GM18520 (cell line): Measurements from ENCODE around the gene BTBD9.

ENCODE experiments used
- ATAC-seq: cut with Tn5 transposase; IDR thresholded peaks from one replicate; pipeline ENCODE4 v1.9.1; 2021; ENCODE audit not compliant: unreplicated experiment

The BTBD9 gene

GRCh38 chr6:38485488-38485887, 154.2 kb downstream of the BTBD9 start:
- ATAC-seq: no peak

GRCh38 chr6:38484656-38485055, 155.1 kb downstream of the BTBD9 start:
- ATAC-seq: no peak

GRCh38 chr6:38483526-38483925, 156.2 kb downstream of the BTBD9 start:
- no peak for ATAC-seq

- no peak for ATAC-seq
Measured at GRCh38 chr6:38482466-38482865, 157.3 kb downstream of the BTBD9 start.

GRCh38 chr6:38481851-38482250, 157.9 kb downstream of the BTBD9 start:
- no peak for ATAC-seq

- ATAC-seq: no peak
Measured at GRCh38 chr6:38481211-38481836, 158.4 kb downstream of the BTBD9 start.

- no peak for ATAC-seq
Measured at GRCh38 chr6:38480036-38480435, 159.7 kb downstream of the BTBD9 start.

- ATAC-seq: no peak
Measured at GRCh38 chr6:38479331-38479730, 160.4 kb downstream of the BTBD9 start.

- ATAC-seq: no peak
Measured at GRCh38 chr6:38477680-38478260, 162.0 kb downstream of the BTBD9 start.

- ATAC-seq: no peak
Measured at GRCh38 chr6:38476888-38477287, 162.8 kb downstream of the BTBD9 start.

- ATAC-seq: no peak
Measured at GRCh38 chr6:38476141-38476540, 163.6 kb downstream of the BTBD9 start.

GRCh38 chr6:38470548-38470947, 169.2 kb downstream of the BTBD9 start:
- ATAC-seq: no peak

GRCh38 chr6:38467566-38467965, 172.2 kb downstream of the BTBD9 start:
- no peak for ATAC-seq

GRCh38 chr6:38460186-38460585, 179.5 kb downstream of the BTBD9 start:
- ATAC-seq: no peak

GRCh38 chr6:38459291-38459690, 180.4 kb downstream of the BTBD9 start:
- ATAC-seq: no peak

GRCh38 chr6:38453861-38454260, 185.9 kb downstream of the BTBD9 start:
- no peak for ATAC-seq

- no peak for ATAC-seq
Measured at GRCh38 chr6:38452816-38453660, 186.7 kb downstream of the BTBD9 start.

- ATAC-seq: no peak
Measured at GRCh38 chr6:38450717-38451116, 189.0 kb downstream of the BTBD9 start.

- ATAC-seq: no peak
Measured at GRCh38 chr6:38445925-38446324, 193.8 kb downstream of the BTBD9 start.

GRCh38 chr6:38445336-38445735, 194.4 kb downstream of the BTBD9 start:
- ATAC-seq: no peak

- no peak for ATAC-seq
Measured at GRCh38 chr6:38443352-38444144, 196.2 kb downstream of the BTBD9 start.
